CD14-positive monocyte (primary cell): ENCODE results near the gene BATF2. TPM values are rescaled to one million over a fixed set of nuclear protein-coding genes. Genes with fewer than 3 reads are reported as not detected.
A peak's percentile ranks its signal among the peaks of the same experiment; 100 is the strongest.

Experiments
- DNase-seq, 3 donors: peaks; one replicate each; pipeline ENCODE4 v3.0.0-alpha.2; 2011 to 2022
- H2AFZ ChIP-seq: 2 replicates; pipeline ENCODE4 v1.6.0; 2012; ENCODE audit warnings: mild to moderate bottlenecking, low read depth, low read length, inconsistent platforms; ENCODE audit not compliant: insufficient read depth, poor library complexity, severe bottlenecking
- H3K27ac ChIP-seq, 2 donors: 1 replicate in 1 of 2; 2 replicates in 1 of 2; pipeline ENCODE4 v1.5.1; 2012 to 2013; ENCODE audit warnings: low read length in 2 of 2, control low read depth in 1 of 2, inconsistent platforms in 1 of 2, low read depth in 1 of 2, mild to moderate bottlenecking in 1 of 2
- H3K27me3 ChIP-seq, 2 donors: one replicate each; pipeline versions ENCODE4 v1.6.0 to v1.6.1; 2011 to 2013; ENCODE audit warnings: low read length in 2 of 2; ENCODE audit not compliant: control insufficient read depth in 2 of 2, insufficient read depth in 2 of 2
- H3K36me3 ChIP-seq, 2 donors: replicated peaks in 1 of 2; 1 replicate in 1 of 2; 2 replicates in 1 of 2; pipeline versions ENCODE4 v1.5.1 to v1.6.1; 2012 to 2013; ENCODE audit warnings: low read length in 2 of 2, control low read depth in 1 of 2, inconsistent platforms in 1 of 2, mild to moderate bottlenecking in 1 of 2; ENCODE audit not compliant: insufficient read depth in 2 of 2, control insufficient read depth in 1 of 2
- H3K4me1 ChIP-seq, 2 donors: 1 replicate in 1 of 2; 2 replicates in 1 of 2; pipeline versions ENCODE4 v1.5.1 to v1.6.1; 2012 to 2013; ENCODE audit warnings: low read length in 2 of 2, control low read depth in 1 of 2, inconsistent platforms in 1 of 2, mild to moderate bottlenecking in 1 of 2, moderate library complexity in 1 of 2; ENCODE audit not compliant: insufficient read depth in 2 of 2, control insufficient read depth in 1 of 2
- H3K4me2 ChIP-seq: replicated peaks from 2 replicates; pipeline ENCODE3; 2012; ENCODE audit warnings: low read length, moderate library complexity, mild to moderate bottlenecking; ENCODE audit not compliant: poor library complexity, severe bottlenecking; ENCODE audit errors: extremely low read depth
- H3K4me3 ChIP-seq, 3 experiments: fragments of 200-600 bp in 1 of 3; sonication (generic) in 1 of 3; replicated peaks in 1 of 3; 1 replicate in 2 of 3; 2 replicates in 1 of 3; pipeline ENCODE4 v1.5.1; 2011 to 2013; ENCODE audit warnings: low read length in 3 of 3, mild to moderate bottlenecking in 3 of 3, control low read depth in 2 of 3, low read depth in 2 of 3, inconsistent platforms in 1 of 3, moderate library complexity in 1 of 3
- H3K79me2 ChIP-seq: 2 replicates; pipeline ENCODE4 v1.6.0; 2012; ENCODE audit warnings: mild to moderate bottlenecking, control low read depth, inconsistent platforms, low read length, moderate library complexity; ENCODE audit not compliant: insufficient read depth
- H3K9ac ChIP-seq: 2 replicates; pipeline ENCODE4 v1.6.0; 2017; ENCODE audit warnings: low read length, mild to moderate bottlenecking; ENCODE audit not compliant: insufficient read depth, poor library complexity, severe bottlenecking
- H3K9me3 ChIP-seq, 2 donors: replicated peaks in 1 of 2; 1 replicate in 1 of 2; 2 replicates in 1 of 2; pipeline versions ENCODE4 v1.5.1 to v1.6.1; 2012 to 2013; ENCODE audit warnings: low read length in 2 of 2, control low read depth in 1 of 2; ENCODE audit not compliant: control insufficient read depth in 1 of 2, insufficient read depth in 1 of 2
- H4K20me1 ChIP-seq: 2 replicates; pipeline ENCODE4 v1.6.0; 2012; ENCODE audit warnings: mild to moderate bottlenecking, low read length, control low read depth, moderate library complexity; ENCODE audit not compliant: insufficient read depth
- H3K27ac Mint-ChIP-seq, 7 donors: one replicate each; pipeline ENCODE4 v1.8.0; 2020; ENCODE audit warnings: mild to moderate bottlenecking in 7 of 7, mixed read lengths in 7 of 7, moderate library complexity in 6 of 7, inconsistent platforms in 2 of 7
- H3K27me3 Mint-ChIP-seq, 3 donors: one replicate each; pipeline ENCODE4 v1.8.0; 2021 to 2022; ENCODE audit warnings: low read depth in 3 of 3, mild to moderate bottlenecking in 3 of 3, mixed read lengths in 3 of 3, moderate library complexity in 3 of 3, inconsistent platforms in 1 of 3
- H3K36me3 Mint-ChIP-seq, 2 donors: one replicate each; pipeline ENCODE4 v1.8.0; 2020; ENCODE audit warnings: mixed read lengths in 2 of 2, inconsistent platforms in 1 of 2, mild to moderate bottlenecking in 1 of 2
- H3K4me1 Mint-ChIP-seq: one replicate; pipeline ENCODE4 v1.8.0; 2020; ENCODE audit warnings: mild to moderate bottlenecking, mixed read lengths
- H3K4me3 Mint-ChIP-seq, 2 donors: one replicate each; pipeline ENCODE4 v1.8.0; 2020; ENCODE audit warnings: mild to moderate bottlenecking in 2 of 2, mixed read lengths in 2 of 2, moderate library complexity in 1 of 2
- H3K9me3 Mint-ChIP-seq, 7 donors: one replicate each; pipeline ENCODE4 v1.8.0; 2020 to 2022; ENCODE audit warnings: mixed read lengths in 7 of 7, mild to moderate bottlenecking in 6 of 7, moderate library complexity in 6 of 7, inconsistent platforms in 2 of 7
- WGBS: methylation state at CpG from one replicate; pipeline ENCODE4 v1.1.5; 2013; ENCODE audit warnings: missing lambda C conversion rate; ENCODE audit not compliant: insufficient coverage; 5-methylcytosine and 5-hydroxymethylcytosine counted together
- intact Hi-C, 2 donors: fragments of 100-400 bp; cut with micrococcal nuclease; formaldehyde crosslinking; loops; one replicate each; pipeline versions ENCODE4 v1.15.0 to v1.15.1; 2023
- polyA plus RNA-seq, 3 donors: library from polyadenylated mRNA; depleted of rRNA in 1 of 3; unstranded in 2 of 3; stranded (reverse) in 1 of 3; fragments of 300-500 nt in 2 of 3; fragments of >200 nt in 1 of 3; fragmentation: Illumina TruSeq in 2 of 3; gene quantifications; 1 replicate in 2 of 3; 2 replicates in 1 of 3; pipeline ENCODE4 v1.2.3, GENCODE V29; 2012 to 2021
- TF ChIP-seq, protein P1 (sequence below): fragments of 200-600 bp; IDR thresholded peaks from one replicate; pipeline ENCODE4 v1.8.0; 2022; ENCODE audit warnings: antibody characterized with exemption, mild to moderate bottlenecking

BATF2 gene
- polyA plus RNA-seq, 3 donors: 0.97 to 1.7 (median 1.1) TPM

DNA sequence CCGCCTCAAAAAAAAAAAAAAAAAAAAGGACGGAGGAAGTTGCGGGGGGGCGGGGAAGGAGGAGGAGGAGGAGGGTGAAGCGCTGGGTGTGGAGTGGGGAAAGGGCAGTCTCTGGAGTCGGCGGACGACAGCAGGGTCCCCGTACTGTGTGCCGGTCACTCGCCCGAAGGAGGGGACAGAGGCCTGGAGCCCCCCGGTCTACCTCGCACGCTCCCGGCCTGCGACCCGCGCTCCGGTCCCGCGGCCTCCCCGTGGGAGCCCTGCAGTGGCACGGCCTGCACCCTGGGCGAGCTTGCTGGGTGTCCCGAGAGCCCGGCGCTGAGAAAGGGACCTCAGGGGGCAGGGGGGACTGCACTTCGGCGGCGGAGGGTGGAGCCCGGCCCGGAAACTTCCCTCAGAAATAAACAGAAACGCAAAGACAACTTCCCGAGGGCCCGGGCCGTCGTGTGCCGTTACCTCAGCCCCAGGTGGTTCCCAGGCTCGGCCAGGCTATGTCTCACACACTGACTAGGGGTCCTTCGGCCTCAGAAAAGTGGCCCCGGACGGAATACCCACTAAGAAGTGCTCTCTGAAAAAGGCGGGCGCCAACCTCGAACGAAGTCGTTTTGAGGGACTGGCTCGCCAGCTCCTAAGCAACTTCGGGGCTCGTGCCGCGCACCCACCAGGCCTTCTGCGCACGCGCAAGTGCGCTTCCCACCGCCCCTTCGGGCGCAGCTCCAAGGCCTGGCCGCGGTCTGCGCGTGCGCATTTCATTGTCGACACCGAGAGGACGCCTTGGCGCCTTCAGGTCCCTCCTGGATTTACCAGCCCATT is 25.1 kb downstream of the BATF2 start, which contains the start of gene MAJIN:
Gene MAJIN, minus strand, starts transcription at position 688 of the 813 bp plus-strand sequence. CDS start 12,703 bp downstream, outside the sequence.
- Histone ChIP-seq H3K9ac (no peak within 1 kb of the TSS), H3K27me3 (peaks cover 2 to 24% of the 10 kb centered on the region in 2 donors), H3K36me3 (no peaks in the 10 kb centered on the region), H3K4me1 (peaks cover 12% of the 10 kb centered on the region in 2 donors), H3K4me3 (peak within 1 kb of the TSS; percentile 11 to 66 (median 19)), H3K4me2 (peak within 1 kb of the TSS; percentile 69), H2AFZ (peak within 1 kb of the TSS; percentile 79), H3K27ac (no peak within 1 kb of the TSS), H3K79me2 (no peaks in the 10 kb centered on the region), H3K9me3 (no peaks in the 10 kb centered on the region), H4K20me1 (no peaks in the 10 kb centered on the region)
- Mint-ChIP-seq H3K9me3 (peaks cover 0 to 3% (median 0%) of the 10 kb centered on the region in 7 donors), H3K27me3 (peaks cover 27 to 44% (median 44%) of the 10 kb centered on the region in 3 donors), H3K4me3 (peak within 1 kb of the TSS; percentile 68 to 82), H3K4me1 (peaks cover 16% of the 10 kb centered on the region), H3K27ac (peak within 1 kb of the TSS in 1 of 7 donors; percentile 9), H3K36me3 (no peaks in the 10 kb centered on the region)
- intact Hi-C loops: no loop called here
- peak; percentile 79 to 85 (median 81) for DNase-seq
- WGBS: 16% methylated on average over 58 of the region's 69 CpGs
- TF ChIP-seq, protein P1, sequence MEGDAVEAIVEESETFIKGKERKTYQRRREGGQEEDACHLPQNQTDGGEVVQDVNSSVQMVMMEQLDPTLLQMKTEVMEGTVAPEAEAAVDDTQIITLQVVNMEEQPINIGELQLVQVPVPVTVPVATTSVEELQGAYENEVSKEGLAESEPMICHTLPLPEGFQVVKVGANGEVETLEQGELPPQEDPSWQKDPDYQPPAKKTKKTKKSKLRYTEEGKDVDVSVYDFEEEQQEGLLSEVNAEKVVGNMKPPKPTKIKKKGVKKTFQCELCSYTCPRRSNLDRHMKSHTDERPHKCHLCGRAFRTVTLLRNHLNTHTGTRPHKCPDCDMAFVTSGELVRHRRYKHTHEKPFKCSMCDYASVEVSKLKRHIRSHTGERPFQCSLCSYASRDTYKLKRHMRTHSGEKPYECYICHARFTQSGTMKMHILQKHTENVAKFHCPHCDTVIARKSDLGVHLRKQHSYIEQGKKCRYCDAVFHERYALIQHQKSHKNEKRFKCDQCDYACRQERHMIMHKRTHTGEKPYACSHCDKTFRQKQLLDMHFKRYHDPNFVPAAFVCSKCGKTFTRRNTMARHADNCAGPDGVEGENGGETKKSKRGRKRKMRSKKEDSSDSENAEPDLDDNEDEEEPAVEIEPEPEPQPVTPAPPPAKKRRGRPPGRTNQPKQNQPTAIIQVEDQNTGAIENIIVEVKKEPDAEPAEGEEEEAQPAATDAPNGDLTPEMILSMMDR: no peak

DNA sequence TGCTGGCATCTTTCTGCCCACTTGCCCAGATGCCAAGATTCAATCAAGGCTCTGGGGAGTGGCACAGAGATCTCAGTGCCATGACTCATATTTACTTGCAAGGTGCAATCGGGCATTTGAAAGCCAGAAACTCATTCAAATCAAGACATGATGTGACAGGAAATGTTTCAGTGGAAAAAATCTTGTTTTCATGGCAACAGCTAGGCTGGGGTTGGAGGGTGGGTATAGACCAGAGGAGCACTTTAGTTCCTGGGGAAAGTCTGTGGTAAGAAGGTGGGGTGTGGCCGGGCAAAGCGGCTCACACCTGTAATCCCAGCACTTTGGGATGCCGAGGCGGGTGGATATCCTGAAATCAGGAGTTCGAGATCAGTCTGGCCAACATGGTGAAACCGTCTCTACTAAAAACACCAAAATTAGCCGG is 26.0 kb downstream of the BATF2 start:
- Mint-ChIP-seq H3K4me3 (peak overlapping the region; percentile 31 to 65), H3K9me3 (peaks cover 0 to 3% (median 0%) of the 10 kb centered on the region in 7 donors), H3K27ac (peak overlapping the region in 2 of 7 donors; percentile 32 to 44), H3K27me3 (peaks cover 30 to 44% (median 41%) of the 10 kb centered on the region in 3 donors), H3K36me3 (no peaks in the 10 kb centered on the region), H3K4me1 (peaks cover 16% of the 10 kb centered on the region)
- H3K27ac ChIP-seq: no peak overlapping the region
- no peaks in the 10 kb centered on the region for H3K79me2 ChIP-seq
- no peak overlapping the region for H3K9ac ChIP-seq
- TF ChIP-seq, protein P1: no peak
- H3K4me2 ChIP-seq: no peak overlapping the region
- H3K4me3 ChIP-seq: no peak overlapping the region
- H4K20me1 ChIP-seq: no peaks in the 10 kb centered on the region
- H3K4me1 ChIP-seq: peaks cover 12% of the 10 kb centered on the region in 2 donors
- H3K9me3 ChIP-seq: no peaks in the 10 kb centered on the region
- no peak overlapping the region for H2AFZ ChIP-seq
- 93% methylated on average over 3 of the region's 8 CpGs for WGBS
- intact Hi-C loops: no loop called here
- no peak for DNase-seq
- H3K27me3 ChIP-seq: peaks cover 2 to 24% of the 10 kb centered on the region in 2 donors
- H3K36me3 ChIP-seq: no peaks in the 10 kb centered on the region
